T-helper 2 cell treated with Interferon-gamma antibody and Interleukin-4, amounts not matched to agents 100 ng/mL and 5 ng/mL, for 36 hours (primary cell): ENCODE measurements around the gene LOXL1. TPM values are rescaled to one million over a fixed set of nuclear protein-coding genes. Genes with fewer than 3 reads are reported as not detected.
"Not testable (repeated sequence)": the region's sequence is repeated elsewhere in the genome, so short reads cannot be mapped to it uniquely, and the experiment has no call there.

Experiments used
- intact Hi-C: fragments of 100-400 bp; cut with micrococcal nuclease; formaldehyde crosslinking; loops from one replicate; pipeline ENCODE4 v1.15.1; 2023
- total RNA-seq: library from RNA; stranded (reverse); gene quantifications from 2 replicates; pipeline ENCODE4 v1.2.3, GENCODE V29; 2022

LOXL1 gene
- total RNA-seq, 1 donor from 2014 or later = 0.70 TPM

DNA sequence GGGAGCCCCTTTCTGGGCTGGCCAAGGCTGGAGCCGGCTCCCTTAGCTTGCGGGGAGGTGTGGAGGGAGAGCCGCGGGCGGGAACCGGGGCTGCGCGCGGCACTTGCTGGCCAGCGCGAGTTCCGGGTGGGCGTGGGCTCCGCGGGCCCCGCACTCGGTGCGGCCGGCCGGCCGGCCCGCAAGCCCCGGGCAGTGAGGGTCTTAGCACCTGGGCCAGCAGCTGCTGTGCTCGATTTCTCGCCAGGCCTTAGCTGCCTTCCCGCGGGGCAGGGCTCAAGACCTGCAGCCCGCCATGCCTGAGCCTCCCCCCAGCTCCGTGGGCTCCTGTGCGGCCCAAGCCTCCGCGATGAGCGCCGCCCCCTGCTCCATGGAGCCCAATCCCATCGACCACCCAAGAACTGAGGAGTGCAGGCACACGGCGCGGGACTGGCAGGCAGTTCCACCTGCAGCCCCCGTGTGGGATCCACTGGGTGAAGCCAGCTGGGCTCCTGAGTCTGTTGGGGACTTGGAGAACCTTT lies 47.5 kb downstream of the LOXL1 start:
- intact Hi-C loops = loop anchor here (2.0 to 5.0 kb wide), 4 partner anchors 19 to 349 kb away; partner anchors contain the start of genes ISLR2 and STOML1

DNA sequence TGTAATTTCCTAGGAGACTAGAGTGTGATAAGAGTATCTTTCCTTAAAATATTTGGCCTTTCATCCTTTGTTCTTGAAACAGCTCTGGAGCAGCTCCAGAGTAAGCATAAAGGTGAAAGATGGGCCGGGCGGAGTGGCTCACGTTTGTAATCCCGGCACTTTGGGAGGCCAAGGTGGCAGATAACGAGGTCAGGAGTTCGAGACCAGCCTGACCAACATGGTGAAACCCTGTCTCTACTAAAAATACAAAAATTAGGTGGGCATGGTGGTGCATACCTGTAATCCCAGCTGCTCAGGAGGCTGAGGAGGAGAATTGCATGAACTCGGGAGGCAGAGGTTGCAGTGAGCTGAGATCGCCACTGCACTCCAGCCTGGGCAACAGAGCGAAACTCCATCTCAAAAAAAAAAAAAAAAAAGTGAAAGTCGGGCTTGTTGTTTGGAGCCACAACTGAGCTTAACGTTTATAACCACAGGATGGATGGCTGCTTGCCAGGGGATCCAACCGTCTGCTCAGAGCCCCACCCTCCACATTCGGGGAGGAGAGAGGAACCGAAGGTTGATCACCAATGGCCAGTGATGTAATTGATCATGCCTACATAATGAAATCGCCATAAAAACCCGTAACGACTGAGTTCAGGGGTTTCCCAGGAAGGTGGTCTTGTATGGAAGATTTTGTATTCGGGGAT lies 49.3 kb downstream of the LOXL1 start:
- intact Hi-C loops = not testable (repeated sequence)

DNA sequence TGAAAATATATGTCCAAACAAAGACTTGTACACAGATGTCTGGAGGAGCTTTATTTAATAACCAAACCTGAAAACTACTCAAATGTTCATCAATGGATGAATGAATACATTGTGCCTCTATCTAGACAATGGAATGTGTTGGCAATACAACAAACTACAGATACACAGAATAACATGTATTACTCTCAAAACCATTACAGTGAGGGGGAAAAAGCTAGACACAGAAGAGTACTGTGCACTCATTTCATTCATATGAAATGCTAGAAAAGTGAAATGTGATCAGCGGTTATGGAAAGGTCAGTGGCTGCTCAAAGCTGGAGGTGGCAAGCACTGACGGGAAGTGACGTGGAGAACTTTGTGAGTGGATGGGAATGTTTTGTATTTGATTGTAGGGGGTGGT lies 52.6 kb downstream of the LOXL1 start:
- intact Hi-C loops = no loop called here

DNA sequence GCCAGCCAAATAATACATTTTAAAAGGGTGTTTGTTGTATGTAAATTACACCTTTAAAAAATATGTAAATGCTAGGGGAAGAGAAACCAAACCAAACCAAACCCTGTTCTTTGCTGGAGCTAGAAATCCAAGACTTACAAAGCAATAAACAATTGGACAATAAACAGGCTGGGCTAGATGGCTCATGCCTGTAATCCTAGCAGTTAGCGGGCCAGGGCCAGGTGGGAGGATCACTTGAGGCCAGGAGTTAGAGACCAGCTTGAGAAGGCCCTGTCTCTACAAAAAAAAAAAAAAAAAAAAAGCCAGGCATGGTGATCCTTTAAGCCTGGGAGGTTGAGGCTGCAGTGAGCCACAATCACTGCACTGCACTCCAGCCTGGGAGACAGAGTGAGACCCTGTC lies 53.4 kb downstream of the LOXL1 start:
- intact Hi-C loops = no loop called here

DNA sequence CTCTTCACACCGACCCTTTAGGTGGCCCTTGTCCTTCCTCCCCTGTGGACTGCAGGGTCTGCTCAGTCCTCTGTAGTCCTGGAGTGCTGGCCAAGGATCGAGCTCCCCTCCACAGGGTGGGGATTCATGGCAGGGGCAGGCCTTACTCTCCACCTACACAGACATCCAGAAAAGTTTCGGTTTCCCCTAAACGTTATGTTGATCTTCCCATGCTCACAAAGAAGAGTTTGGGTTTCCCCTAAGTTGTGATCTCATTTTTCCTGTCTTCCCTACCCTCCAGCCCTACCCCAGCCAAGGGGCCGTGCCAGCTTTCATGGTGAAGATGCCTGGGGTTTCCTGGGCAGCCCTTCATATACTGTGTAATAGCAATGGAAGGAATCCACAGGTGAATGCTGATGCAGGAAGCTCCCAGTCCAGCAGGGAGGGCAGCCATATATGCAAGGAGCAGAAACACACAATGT lies 55.5 kb downstream of the LOXL1 start:
- intact Hi-C loops = no loop called here

DNA sequence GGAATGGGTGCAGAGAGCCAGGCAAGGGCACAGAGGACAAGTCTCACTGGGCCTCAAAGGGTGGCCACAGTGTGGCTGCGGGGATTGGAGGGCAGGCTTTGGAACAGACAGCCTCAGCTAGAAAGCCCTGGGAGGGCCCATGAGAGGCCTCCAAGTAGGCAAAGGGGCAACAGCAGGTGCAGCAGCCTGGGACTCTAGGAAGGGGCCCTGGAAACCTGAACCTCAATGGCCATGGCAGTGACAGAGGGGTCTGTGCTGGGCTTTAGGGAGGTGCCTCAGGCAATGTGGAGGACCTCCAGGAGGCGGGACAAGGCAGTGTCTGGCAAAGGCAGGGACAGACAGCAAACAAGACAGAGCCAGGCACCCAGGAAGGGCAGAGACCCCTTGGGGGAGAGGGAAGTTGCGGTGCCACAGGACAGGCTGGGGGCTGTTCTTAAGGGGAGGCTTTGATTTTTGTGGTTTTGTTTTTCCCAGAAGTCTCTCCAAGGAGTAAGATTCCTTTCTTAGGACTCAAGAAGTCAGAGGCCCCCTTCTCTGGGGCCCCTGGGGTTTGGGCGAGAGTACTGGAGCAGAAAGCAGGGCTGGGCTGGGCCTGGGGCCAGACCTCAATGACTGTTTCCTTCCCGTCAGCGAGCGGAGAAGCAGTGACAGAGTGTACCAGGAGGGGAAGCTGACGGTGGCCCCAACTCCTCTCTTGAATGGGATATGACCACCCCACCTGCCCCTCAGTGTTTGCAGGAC lies 56.1 kb downstream of the LOXL1 start:
- intact Hi-C loops = no loop called here

DNA sequence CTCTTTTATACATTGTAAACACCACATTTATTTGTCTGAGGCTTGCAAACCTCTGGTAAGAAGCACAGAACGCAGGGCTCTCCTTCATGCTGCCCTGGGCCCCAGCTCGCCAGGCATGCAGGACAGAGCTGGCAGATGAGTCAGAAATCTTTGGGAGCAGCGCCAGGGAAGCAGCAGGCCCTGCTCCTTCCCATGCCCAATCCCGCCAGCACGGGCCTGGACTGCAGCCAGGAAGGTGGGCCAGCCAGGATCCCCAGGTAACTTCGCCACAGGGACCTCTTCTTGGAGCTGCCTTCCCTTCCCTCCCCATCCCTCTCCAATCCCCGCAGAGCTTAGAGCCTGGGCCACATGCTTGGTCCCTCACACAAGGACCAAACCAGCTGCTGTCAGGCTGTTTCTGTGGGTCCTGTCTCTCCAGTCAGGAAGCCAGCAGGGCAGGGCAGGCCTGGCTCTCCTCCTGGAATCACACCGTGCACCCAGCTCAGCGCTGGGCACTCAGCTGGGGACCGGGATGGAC lies 57.0 kb downstream of the LOXL1 start:
- intact Hi-C loops = no loop called here

DNA sequence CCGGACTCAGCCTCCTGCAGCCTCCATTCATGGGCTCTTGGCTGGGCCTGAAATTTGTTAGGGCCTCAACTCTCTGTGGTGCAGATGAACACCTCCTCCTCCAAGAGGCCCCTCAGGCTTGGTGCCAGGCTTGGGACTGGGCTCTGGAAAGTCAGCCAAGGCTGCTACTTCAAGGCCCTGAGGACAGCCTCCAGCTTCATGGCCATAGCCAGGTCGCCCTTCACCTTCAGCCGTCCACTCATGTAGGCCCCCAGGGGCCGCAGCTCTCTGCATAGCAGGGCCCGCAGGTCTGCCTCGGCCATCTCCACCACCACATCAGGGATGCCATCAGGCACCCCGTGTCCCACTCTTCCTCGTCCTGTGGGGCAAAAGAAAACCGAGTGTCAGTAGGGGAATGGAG lies 57.5 kb downstream of the LOXL1 start:
- intact Hi-C loops = no loop called here

DNA sequence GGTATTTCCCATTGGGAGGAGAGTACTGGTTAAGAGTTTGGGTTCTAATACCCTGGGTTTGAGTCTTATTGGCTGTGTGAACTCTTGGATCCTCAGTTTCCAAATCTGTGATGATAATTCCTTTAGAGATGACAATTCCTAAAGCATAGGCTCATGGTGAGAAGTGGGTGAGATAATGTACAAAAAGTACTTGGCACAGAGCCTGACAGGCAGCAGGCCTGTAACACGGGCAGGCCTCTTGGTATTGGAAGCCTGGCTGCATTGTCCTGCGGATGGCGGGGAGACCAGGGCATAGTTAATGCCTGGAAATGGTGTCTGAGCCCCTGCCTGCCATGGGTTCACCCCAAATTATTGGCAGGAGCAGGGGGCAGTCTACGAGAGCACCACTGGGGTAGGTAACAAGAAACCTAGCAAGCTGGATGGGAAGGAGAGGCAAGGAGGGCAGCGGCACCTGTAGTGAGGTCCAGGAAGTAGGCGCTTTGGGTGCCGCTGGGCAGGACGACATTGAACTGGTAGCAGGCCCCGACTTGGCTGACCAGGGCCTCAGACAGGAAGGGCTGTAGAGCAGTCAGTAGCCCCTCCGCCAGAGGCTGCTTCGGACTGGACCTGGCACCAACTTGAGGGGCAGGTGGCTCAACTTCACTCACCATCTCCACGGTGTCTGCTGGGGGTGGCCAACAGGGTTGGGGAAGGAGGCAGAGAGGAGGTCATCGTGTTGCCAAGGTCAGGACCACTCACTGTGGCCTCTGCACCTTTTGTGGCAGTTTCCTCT lies 58.1 kb downstream of the LOXL1 start:
- intact Hi-C loops = no loop called here

DNA sequence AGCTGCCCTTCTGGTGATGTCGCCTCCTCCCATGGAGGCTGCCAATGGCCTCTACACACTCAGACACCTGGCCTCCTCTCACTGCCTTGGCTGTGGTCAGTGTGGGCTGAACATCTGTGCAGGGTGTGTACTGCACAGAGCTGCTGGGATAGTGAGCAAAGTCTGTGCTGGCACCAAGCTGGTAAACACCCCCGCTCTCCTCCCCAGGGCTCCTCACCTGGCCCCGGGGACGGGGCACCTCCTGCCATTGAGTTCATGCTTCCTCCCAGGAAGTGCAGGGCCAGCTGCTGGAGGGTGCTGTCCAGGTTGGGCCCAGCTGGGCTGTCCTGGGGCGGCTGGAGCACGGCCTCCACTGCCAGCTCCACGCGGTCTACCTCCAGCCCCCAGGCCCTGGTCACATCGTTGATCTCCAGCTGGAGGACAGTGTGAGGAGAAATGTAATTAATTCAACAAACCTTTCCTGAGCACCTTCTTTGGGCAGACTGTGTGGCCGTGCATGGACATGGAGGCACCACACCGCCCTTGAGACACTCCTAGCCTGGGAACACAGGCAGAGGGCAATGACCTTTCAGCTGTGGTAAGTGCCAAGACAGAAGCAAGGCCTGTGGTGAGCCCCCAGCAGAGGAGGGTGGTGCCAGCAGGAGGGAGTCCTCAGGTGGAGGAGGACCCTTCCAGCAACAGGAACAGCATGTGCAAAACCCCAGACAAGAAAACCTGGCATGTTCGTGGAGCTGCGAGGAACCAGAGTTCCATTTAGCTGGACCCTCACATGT lies 59.0 kb downstream of the LOXL1 start:
- intact Hi-C loops = no loop called here

DNA sequence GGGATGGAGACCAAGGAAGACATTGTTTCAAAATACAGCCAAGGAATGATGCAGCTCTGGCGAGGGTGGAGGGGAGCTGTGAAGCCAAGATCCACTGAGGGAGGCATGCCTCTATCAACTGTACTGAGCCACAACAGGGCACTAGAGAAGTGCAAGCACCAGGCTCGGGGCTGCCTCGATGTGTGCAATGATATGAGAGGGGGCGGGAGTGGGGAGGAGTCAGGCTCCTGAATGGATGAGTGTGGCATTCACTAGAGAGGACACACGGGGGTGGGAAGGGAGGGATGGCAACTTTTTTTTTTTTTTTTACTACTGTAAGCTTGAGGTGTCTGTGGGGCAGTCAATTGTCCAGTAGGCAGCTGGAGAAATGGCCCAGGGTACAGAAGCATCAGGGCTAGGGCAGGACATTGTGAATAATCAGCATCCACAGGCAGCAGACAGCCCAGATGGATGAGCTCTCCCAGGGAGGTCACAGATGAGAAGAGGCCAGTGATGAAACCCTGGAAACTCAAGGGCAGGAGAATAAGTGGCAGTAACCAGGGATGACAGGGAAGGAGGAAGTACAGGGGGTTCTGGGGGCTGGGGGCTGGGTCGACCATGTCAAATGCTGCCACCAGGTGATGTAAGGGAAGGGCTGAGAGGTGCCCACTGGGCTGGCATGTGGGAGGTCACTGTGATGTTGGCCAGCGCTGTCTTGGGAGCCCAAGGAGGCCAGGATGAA lies 60.0 kb downstream of the LOXL1 start:
- intact Hi-C loops = no loop called here

DNA sequence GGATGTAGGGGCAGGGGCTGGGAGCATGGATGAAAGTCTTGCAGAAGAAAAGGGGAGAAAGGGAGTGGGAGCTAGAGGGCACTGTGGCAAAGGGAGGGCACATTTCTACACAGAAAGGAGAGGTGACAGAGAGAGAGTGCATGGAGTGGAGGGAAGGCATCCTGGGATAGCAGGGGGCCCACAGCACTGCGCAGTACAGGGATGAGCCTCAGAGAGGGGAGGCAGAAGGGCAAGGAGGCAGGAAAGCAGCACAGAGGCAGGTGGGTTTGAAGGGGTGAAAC lies 60.5 kb downstream of the LOXL1 start:
- intact Hi-C loops = no loop called here

DNA sequence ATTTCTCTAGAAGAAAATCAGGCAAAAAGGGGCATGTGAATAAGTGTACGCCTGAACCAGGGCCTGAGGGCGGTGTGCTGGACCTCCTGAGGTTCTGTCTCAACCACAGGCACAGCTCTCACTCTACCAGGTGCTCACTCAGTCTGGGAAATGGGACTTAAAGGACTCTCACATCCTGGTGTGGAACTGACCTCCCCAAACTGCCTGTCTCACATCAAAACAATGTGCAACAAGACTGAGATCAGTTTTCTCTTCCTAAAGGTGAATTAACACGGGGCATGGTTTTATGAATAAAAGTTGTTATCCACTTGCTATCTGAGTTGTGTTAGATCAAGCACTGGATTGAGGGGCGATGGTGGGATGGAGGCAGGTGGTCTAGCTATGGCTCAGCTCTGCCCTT lies 61.0 kb downstream of the LOXL1 start:
- intact Hi-C loops = no loop called here

DNA sequence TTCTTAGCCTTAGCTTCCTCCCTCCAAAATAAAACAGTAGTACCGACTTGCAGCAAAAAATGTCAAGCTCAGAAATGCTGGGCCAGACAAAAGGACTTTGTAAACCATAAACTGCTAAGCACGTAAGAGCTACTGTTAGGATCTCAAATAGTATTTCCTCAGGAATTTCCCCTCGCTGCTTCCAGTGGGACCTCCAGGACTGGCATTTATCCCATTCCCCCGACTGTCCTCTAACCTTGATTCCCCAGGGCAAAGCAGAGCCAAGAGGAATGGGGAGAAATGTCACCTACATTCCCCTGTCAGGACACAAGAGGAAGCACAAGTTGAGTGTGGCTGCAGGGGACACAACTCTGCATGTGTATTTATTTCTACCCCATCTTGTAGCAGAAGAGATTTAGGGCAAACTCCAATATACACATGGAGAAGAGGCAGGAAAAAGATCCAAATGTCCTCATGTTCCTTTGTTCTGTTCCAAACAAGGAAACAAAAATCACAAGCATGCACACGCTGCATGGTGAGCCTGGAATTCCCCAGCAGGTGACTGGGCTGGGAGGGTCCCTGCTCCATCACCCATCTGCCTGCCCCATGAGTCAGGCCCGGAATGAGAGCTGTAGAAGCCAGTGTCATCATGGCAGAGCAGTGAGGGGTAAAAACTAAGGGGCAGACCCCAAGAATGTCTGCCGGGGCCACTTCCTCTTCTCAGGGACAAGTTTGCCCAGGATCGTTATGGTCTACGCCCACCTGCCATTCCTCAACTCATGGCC lies 61.6 kb downstream of the LOXL1 start:
- intact Hi-C loops = no loop called here

DNA sequence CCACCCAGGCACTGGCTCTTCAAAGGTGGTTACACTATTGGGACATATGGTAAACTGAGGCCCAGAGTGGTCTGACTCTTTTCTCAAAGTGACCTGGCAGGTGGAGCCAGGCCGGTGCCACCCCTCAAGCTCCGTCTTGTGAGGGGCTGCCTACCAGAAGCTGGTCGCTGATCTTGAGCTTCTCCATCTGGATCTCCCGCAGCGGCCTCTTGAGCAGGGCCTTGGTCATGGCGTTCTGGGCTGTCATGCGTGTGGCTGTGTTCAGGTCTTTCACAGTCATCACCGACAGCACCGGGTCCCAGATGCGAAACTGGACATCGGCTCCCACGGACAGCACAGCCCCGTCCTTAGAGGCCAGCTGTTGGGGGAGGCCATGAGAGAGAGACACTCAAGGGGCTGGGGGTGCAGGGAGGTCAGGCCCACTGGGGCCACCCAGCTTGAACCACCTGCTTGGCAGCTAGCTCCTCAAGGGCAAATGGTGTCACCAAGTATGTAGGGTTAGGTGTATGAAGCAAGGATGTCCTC lies 62.2 kb downstream of the LOXL1 start:
- intact Hi-C loops = no loop called here

DNA sequence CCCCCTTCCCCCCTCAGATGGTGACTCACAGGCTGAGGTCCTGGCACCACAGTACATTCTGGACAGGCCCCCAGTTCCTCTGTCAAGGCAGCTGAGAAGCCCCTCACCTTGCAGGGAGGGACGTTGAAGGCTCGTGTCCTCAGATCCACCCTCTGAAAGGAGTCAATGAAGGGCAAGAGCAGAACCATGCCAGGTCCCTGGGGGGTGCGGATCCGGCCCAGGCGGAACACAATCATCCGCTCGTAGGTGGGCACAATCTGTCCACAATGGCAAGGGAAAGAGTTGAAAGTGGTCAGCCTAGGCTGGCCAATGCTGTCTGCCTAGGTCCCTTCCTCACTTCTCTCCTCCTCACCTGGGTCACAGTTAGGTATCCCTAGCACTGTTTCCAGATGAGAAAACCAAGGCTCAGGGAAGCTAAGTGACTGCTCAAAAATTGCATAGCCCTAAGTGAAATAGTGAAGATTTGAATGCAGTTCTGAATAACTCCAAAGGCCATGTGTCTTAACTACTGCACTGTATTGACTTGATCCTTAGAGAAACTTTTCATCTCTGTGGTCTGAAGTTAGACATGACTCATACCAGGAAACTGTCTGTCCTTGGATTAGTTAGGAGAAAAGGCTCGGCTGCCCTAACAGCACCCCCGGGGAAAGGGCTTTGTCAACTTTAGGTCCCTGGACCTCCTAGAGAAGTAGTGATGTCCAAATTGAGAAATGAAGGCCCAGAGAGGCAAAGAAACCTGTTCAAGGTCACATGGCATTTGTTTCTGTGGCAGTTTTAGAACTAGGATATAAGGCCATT lies 62.9 kb downstream of the LOXL1 start:
- intact Hi-C loops = no loop called here

DNA sequence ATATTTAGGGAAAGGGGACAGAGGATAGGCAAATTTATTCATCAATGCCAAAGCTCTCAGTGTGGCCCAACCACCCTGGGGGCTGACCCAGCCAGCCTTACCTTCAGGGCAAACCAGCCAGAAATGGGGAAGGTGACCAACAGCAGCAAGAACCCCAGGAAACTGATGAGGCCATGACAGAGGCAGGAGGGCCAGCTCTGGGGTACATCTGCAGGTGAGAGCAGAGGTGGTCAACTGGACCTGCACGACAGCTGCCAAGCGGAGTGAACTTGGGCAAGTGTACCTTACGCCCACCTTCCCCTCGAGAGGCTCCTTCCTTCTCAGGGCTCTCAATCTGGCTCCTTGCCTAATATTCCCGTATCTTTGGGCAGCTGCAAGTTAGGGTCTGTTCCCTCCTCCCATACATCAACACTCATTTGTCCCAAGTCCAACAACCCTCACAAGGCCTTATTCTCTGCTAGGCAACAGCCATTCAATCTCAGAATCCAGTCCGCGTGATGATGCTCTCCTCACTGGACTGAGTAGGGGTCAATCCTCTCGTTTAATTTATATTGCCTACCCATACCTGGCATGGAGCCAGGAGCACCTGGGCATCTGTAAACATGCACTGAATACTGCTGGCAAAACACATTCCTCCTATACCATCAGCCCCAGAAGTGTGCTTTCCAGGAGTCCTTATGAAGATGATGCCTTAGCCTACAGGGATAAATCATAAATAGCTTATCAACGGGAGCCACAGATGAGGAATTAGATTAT lies 64.2 kb downstream of the LOXL1 start:
- intact Hi-C loops = loop anchor here (5.0 to 10.0 kb wide), 2 partner anchors 624 to 1513 kb away; partner anchors contain the start of gene CLK3

DNA sequence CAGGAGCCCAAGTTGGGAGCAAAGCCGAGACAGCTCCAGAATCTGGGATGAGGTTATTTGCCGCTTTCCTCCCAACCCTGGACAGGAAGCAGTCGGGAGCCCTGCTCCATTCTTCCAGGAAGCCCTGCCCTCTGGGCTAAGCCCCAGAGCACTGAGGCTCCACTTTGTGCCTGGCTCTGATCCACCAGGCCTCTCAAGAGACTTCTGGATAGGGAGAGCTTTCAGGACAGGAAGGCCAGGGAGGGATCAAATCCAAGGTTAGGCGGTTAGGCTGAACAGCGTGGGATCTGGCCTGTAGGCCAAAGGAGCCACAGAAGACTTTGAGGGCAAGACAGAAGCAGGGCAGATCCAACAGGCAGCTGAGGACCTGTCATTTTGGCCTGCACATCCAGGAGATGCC lies 65.0 kb downstream of the LOXL1 start:
- intact Hi-C loops = loop anchor here (5.0 to 10.0 kb wide), 2 partner anchors 624 to 1514 kb away; partner anchors contain the start of gene CLK3
